Activated T-helper 9 cell treated with anti-CD3 and anti-CD28 coated beads, Interleukin-2, amount 50 U/mL, for 16 hours (primary cell): Measurements from ENCODE around the gene KPNA3.
"Not testable (repeated sequence)": the region's sequence is repeated elsewhere in the genome, so short reads cannot be mapped to it uniquely, and the experiment has no call there.

Experiments
- DNase-seq: peaks from one replicate; pipeline ENCODE4 v3.0.0-alpha.2; 2020; ENCODE audit warnings: low read depth

KPNA3 gene

DNA sequence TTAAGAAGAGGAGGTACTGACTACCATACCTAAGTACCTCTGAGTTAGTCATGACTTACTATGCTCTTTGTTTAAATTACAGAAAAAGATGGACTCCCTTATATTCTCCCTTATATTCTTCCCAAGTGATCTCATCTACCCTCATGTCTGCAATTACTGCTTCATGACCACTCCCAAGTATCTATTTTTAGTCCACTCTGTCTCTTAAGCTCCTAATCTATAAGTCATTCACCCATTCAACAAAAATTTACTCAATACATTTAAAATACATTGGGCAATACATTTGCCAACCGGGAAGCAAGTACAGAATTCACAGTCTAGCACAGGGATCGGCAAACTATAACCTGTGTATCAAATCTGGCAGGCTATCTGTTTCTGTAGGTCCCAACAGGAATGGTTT is 42.6 kb downstream of the KPNA3 start:
- DNase-seq, result no peak

DNA sequence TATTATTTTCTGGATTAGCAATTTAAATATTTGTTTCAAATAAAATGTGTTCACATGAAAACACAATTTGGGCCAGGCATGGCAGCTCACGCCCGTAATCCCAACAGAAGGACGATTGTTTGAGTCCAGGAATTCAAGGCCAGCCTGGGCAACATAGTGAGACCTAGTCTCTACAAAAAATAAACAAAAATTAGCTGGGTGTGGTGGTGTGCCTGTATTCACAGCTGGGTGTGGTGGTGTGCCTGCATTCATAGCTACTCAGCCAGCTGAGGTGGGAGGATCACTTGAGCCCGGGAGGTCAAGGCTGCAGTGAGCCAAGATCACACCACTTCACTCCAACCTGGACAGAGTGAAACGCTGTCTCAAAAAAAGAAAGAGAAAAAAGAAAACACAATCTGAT is 46.4 kb downstream of the KPNA3 start:
- no peak for DNase-seq

DNA sequence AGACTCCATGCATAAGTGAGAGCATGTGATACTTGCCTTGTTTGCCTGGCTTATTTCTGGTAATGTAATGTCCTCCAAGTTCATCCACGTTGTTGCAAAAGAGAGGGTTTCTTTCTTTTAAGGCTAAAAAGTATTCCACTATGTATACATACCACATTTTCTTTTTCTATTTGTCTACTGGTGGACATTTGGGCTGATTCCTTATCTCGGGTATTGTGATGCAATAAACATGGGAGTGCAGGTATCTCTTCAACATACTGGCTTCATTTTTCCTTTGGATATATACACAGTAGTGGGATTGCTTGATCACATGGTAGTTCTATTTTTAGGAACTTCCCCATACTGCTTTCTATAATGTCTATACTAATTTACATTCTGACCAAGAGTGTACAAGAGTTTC is 51.6 kb downstream of the KPNA3 start:
- DNase-seq, result no peak

DNA sequence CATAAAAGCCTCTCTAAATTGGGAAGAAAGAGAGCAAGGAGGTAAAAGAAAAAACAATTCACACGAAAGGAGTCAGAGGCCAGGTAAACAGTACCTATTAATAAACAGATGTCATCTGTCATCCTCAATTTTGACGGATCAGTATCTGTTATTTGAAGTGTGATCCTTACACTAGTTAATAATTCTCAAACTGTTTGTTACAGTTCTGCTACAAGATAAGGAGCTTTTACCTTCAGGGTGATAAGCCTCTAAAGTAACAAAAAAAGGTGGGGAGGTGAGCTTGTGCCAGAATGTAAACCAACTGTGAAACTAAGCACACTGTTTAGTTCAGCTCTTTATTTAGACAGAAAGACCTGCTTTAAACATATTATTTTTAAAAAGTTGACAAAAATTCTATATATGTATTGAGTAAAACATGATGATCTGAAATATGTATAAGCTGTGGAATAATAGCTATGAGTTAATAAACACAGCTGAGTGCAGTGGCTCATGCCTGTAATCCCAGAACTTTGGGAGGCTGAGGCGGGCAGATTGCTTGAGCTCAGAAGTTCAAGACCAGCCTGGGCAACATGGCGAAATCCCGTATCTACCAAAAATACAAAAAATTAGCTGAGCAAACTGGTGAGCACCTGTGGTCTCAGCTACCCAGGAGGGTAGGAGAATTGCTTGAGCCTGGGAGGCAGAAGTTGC is 52.8 kb downstream of the KPNA3 start:
- DNase-seq, result no peak

DNA sequence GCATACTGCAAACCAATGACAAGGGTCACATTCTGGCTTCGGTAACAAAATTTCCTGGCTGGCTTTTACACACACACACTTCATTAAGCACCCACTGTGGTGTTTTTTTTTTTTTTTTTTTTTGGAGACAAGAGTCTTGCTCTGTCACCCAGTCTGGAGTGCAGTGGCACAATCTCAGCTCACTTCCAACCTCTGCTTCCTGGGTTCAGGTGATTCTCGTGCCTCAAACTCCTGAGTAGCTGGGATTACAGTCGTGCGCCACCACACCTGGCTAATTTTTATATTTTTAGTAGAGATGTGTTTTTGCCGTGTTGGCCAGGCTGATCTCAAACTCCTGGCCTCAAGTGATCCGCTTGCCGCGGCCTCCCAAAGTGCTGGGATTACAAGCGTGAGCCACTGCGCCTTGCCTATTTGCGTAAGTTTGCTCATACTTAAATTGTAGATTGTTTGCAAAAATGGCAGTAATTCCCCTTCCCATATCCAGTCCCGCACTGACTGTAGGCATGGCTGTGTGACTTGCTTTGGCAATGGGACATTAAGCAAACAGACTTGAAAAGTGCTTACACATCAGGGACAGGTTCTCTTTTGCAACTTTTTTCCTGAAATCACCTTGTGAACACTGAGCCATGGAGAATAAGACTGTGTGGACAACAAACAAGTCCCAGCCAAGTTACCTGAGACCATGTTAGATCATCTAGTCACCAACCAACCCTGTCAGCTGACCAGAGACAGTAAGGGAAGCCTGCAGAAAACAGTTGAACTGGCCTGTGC is 59.1 kb downstream of the KPNA3 start:
- DNase-seq, result no peak

DNA sequence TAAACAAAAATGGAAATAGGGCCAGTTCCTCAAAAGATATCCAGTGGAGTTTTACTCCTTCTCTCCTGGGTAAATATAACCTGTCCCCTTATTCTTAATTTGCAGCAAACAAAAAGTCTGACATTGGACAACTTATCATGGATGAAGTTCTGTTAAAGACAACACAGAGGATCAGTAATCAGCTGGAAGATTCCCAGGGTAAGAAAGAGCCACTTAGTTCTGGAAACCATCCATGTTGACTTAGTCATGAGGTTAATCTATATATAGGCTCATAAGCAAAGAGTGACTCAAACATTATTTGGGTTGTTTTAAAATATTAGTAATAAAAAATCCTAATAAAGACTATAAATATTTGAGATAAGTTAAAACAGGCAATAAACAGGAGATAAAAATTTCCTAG is 60.7 kb downstream of the KPNA3 start:
- DNase-seq, result no peak

DNA sequence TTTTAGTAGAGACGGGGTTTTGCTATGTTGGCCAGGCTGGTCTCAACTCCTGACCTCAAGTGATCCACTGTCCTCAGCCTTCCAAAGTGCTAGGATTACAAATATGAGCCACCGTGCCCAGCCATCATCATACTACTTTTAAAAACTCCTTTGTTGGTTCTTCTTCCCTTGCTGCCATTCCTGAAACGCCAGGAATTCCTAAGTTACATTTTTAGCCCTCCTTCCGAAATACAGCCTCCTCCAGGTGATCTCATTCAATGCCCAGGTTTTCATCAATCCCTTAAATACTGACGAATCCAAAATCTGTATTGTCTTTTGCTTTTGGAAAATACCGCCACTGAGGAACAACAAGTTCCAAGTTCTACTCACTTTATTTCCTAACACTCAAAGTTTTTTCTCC is 75.9 kb downstream of the KPNA3 start:
- DNase-seq, result no peak

DNA sequence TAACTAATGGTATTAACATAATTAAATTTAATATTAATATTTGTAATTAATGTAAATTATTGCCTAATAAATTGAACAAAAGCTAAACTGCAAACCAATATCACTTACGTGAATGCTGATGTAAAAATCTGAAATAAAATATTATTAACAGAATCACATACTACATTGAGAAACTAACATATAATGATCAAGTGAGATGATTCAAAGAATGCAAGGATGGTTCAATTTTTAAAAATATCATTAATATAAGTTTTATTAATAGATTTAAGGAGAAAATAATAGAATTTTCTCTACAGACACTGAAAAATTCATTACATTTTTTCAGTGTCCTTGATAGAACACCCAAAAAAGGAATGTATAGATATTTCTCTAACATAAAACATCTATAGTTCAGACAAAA is 77.7 kb downstream of the KPNA3 start:
- DNase-seq, result no peak

DNA sequence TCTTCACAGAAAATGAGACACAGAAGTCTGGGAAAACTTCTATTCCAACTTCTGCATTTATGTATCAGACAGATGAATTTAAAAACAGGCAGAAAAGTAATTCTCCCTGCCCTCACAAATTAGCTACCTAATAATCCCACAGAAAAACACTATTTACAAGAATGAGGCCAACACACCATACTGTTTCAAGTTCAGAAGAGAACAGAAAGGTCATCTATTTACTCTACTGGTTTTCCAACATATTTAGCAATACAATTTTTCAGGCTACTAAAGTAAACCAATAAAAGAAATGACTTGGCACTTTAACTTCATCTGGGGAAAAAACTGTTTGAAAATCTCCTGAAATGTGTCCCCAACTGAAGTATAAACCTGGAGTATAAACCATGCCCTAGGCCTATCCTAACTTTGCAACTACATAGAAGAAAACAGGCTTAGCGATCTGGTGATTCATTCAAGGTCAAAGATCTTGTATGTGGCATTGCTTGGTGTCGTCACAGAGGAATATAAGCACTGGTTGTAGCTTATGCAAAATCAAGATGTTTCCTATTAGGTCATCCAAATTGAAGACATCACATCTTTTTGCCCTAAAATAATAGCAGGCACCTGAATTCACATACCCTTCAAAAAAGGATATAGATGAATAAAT is 81.1 kb downstream of the KPNA3 start:
- DNase-seq, result no peak

DNA sequence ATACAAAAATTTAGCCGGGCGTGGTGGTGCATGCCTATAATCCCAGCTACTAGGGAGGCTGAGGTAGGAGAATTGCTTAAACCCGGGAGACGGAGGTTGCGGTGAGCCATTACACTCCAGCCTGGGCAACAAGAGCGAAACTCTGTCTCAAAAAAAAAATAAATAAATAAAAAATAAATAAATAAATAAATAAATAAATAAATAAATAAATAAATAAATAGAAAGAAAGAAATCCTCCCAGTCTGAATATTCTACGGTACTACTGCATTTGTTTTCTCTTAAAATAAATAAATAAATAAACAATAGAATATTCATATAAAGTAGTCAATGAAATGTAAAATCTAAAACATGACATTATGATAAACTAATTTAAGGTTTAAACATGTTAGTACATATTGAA is 88.2 kb downstream of the KPNA3 start:
- not testable (repeated sequence) for DNase-seq

DNA sequence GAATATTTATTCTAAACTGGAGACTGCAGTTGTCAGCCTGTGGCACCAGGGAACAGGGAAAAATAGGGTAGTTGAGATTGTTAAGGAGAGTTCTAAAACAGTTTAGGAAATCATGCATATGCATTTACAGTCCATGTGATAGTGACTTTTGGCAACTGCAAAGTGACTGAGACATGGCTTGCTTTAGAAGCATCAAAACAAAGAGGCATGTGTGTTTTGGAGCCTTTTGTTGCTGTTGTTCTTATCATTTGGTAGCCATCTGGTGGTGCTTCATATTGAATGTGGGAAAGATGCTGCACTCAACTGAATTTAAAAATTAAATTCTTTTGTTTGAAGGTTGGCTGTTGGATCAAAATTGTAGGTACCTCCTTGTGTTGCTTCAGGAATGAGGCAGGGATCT is 91.0 kb downstream of the KPNA3 start:
- no peak for DNase-seq

DNA sequence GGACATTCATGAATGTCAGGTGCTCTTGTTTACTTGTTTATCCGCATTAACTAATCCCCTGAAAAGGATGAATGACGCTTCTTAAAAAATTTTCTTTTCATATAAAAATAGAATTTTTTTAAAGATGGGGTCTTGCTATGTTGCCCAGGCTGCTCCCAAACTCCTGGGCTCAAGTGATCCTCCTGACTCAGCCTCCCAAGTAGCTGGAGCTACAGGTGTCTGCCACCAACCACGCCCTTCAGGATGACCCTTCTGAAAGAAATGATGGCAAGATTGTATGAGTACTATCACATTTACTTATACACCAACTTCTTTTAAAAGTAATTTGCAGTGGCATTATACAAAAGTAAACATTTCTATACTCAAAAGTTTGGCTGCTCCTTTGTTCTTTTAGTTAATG is 95.0 kb downstream of the KPNA3 start:
- DNase-seq, result no peak

DNA sequence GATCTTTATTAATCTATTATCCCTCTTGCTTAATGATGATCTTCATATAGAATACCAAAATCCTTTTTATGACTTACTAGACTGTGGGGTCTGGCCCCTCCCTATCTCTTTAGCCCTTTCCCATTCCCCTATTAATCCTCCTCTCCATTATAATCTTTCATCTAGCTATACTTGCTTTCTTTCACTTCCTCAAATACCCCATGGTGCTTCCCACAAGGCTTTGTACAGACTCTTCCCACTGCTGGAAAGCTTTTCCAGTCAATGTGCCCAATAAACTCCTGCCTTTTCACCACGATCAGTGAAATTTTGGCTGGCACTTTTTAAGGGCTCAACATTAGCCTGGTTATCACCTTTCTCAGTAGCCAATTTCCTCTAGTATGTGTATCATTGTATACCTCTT is 98.0 kb downstream of the KPNA3 start:
- DNase-seq, result no peak

DNA sequence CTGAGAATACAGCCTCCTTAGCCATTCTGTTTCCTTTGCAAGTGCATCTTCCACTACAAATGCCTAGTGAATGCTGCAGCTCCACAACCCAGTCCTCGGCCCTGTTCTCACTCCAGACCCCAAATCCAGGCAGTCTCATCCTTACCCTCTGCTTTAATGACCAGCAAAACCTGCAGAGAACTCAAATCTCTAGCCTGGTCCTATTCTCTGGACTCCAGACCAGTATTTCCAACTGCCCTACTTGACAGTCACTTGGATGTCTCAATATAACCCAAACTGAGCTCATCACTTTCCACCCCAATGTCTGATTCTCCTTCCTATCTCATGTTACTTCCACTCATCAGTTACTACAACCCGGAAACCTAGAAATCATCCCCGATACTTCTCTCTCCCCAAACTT is 98.6 kb downstream of the KPNA3 start:
- no peak for DNase-seq

DNA sequence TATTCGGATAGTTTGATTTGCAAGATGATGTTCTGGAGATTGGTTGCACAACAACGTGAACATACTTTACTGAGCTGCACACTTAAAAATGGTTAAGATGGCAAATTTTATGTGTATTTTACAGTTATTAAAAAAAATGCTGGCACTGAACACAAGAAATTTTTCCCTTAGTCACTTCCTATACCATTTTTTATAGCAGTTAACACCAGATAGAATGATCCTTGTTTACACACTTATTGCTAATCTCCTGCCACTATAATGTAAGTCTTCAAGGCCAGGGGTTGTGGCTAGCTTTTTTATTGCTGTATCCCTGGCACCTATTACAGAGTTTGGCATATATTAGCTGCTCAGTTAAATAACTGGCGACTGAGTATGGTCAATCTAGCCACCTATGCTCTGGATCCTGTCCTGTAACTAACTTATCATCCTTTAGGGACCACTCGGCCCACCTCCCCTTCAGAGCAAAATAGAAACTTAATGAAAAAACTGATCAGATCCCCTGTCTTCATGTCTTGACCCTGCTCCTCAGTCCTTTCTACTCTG is 99.2 kb downstream of the KPNA3 start:
- no peak for DNase-seq

DNA sequence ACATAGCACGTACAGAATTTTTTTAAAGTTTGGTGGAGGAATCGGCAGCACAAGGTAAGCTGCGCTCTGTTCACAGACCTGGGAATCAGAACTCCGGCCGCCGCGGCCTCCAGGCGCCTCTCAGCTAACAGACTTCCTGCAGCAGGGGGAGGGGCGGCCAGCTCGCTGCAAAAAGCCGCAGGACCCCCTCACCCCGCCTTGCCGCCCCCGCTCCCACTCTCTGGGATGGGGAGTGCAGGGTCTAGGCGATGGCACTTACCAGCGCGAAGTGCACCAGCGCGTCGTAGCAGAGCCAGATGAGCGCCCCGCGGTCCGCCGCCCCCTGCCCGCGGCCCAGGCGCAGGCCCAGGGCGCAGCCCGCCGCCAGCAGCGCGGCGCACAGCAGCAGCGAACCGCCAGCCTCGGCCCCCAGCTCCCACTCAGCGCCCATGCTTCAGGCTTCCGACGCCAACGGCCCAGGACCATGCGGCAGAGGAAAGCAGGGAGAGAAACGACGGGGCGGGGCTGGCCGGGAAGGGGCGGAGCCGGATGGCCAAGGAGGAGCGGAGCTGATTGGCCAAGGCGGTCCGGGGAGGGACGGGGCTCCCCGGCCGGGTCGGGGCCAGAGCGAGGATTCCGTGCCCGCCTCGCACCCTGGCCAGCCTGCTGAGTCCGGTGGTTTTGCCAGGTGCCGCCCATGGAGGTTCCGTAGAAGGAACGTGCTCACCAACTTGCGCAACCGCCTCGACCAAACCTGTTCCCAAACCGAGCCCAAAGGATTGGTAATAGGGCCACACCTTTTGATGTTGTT is 101.3 kb downstream of the KPNA3 start, which contains the start of gene EBPL:
Gene EBPL (minus strand): TSS at position 492 of the 790 bp plus-strand sequence. CDS start 62 bp downstream, at position 430.
- DNase-seq, result peak; percentile 82

DNA sequence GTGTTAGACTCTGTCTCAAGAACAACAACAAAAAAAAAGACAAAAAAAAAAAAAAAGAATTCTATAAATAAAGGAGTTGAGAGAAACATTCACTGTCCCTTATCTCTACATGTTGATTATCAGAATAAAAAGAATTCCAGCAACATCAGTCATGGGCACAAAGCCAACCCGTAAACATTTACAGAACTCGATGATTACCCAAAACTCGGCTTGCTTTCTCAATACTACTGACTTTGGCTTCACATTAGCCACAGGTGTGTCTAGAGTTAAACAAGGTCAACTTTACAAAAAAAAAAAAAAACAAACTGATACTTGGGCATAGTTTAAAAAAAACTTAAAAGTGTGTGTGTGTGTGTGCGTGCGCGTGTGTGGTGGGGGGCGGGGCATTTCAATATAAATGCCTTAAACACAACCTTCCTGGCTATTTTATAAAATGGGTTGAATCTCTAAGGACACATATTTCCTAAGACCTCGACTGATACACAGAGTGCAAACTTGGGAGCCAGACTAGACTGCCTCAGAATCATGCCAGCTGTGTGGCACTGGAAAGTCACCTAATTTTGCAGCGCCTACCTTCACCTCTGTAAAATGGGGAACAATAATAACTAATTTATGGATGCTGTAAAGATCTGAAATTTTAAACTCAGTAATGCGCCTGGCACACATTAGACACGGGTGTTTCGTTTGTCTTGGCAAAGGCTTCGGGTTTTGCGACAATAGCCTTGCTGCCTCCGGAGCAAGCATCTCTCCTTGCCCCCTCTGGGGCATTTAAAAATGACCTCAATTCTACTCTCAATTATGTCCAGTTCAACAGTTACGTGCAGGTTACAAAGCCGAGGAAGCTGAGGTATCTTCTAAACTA is 102.1 kb downstream of the KPNA3 start:
- DNase-seq, result no peak

DNA sequence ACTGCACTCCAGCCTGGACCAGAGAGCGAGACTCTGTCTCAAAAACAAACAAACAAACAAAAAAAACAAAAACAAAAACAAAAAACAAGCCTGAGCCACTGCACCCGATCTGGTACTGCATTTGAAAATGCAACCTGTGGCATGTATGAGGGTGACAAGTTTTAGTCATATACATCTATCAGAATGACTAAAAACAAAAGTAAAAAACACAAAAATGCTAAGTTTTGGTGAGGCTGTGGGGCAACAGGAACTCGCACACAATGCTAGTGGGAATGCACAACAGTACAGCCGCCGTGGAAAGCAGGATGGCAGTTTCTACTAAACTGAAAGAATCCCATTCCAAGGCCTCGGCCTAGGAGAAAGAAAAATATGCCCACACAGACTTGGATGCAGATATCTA is 109.0 kb downstream of the KPNA3 start:
- DNase-seq, result no peak

DNA sequence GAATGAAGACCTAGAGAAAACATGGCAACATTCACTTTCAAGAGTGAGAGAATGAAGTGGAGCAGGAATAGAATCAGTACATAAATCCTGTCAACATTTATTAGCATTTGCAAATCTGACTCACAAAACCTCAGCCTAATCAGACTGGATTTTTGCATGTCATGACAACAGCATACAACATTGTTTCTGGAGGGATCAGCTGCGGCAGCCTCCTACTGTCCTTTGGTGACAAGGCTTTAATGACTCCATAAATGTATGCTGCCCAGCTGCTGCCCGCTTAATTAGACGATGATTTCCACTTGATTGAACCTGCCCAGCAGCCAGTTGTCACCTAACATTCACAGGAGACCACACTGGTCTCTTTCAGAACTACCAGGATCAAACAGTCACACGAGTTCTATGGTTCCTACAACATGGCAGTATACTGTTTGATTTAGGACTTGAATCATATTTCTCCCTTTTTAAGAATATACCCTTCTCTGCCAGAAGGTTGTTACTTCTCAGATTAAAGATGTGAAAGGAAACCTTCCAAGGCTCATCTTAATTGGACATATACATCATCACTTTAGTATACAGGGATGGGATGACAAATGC is 110.5 kb downstream of the KPNA3 start:
- DNase-seq, result no peak

DNA sequence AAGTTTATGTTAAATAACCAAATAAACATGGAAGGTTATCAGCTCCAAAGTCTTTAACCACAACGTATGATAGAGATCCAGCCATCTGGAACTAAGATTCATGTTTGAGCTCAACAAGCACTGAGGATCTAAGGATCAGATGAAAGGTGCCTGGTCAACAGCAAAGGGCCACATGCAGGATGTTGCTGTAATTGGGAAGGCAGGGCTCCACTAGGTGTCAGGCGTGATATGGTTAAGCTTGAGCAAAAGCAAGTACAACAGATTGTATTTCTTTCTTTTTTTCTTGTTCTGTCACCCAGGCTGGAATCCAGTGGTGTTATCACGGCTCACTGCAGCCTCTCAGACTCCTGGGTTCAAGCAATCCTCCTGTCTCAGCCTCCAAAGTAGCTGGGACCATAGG is 113.2 kb downstream of the KPNA3 start:
- no peak for DNase-seq
